HepG2 (cell line): ENCODE measurements around the gene SHC1. TPM values are rescaled to one million over a fixed set of nuclear protein-coding genes. Genes with fewer than 3 reads are reported as not detected.

Experiments used
- BCL3 ChIP-seq: sonication (generic); formaldehyde crosslinking; IDR thresholded peaks from 2 replicates; pipeline ENCODE4 v1.5.1; 2020; ENCODE audit warnings: mild to moderate bottlenecking, missing genetic modification reagents, moderate library complexity
- CENPT ChIP-seq: sonication (generic); formaldehyde crosslinking; IDR thresholded peaks from 2 replicates; pipeline ENCODE4 v1.8.0; 2022; ENCODE audit warnings: low read depth, mild to moderate bottlenecking, moderate library complexity, missing genetic modification reagents
- DNMT3B ChIP-seq: conservative IDR thresholded peaks from 2 replicates; pipeline ENCODE4 v1.6.1; 2016; ENCODE audit warnings: missing biosample characterization, control low read depth
- ELF3 ChIP-seq: IDR thresholded peaks from 2 replicates; pipeline ENCODE4 v1.6.1; 2016; ENCODE audit warnings: missing genetic modification reagents, missing compliant biosample characterization
- EZH2 ChIP-seq: conservative IDR thresholded peaks from 2 replicates; pipeline ENCODE4 v1.6.1; 2012; ENCODE audit warnings: mild to moderate bottlenecking, low read depth, low read length, moderate library complexity
- GABPA ChIP-seq, 2 experiments: IDR thresholded peaks; 2 replicates each; pipeline ENCODE4 v1.6.1; 2011 to 2016; ENCODE audit warnings: low read depth in 2 of 2, low read length in 1 of 2, missing biosample characterization in 1 of 2, missing genetic modification characterization in 1 of 2
- MED13 ChIP-seq: sonication (generic); formaldehyde crosslinking; IDR thresholded peaks from 2 replicates; pipeline ENCODE4 v1.5.0; 2020; ENCODE audit warnings: missing genetic modification reagents
- MIER2 ChIP-seq: IDR thresholded peaks from 2 replicates; pipeline ENCODE4 v1.6.1; 2016; ENCODE audit warnings: missing biosample characterization, missing genetic modification reagents
- PCBP2 ChIP-seq: fragments of 200-400 bp; formaldehyde crosslinking; optimal IDR thresholded peaks from 2 replicates; pipeline ENCODE3; 2018; ENCODE audit warnings: low read length, low read depth; ENCODE audit not compliant: poor library complexity, severe bottlenecking
- PHF8 ChIP-seq: sonication (generic); formaldehyde crosslinking; IDR thresholded peaks from 2 replicates; pipeline ENCODE4 v1.5.0; 2020; ENCODE audit warnings: missing genetic modification reagents
- SP2 ChIP-seq: sonication (generic); formaldehyde crosslinking; IDR thresholded peaks from 2 replicates; pipeline ENCODE4 v1.5.1; 2020; ENCODE audit warnings: mild to moderate bottlenecking, missing genetic modification reagents
- ZNF142 ChIP-seq: sonication (generic); formaldehyde crosslinking; IDR thresholded peaks from 2 replicates; pipeline ENCODE4 v1.4.0; 2020; ENCODE audit warnings: missing genetic modification reagents
- ZNF224 ChIP-seq: sonication (generic); formaldehyde crosslinking; IDR thresholded peaks from 2 replicates; pipeline ENCODE4 v1.5.0; 2020; ENCODE audit warnings: mild to moderate bottlenecking, missing genetic modification reagents
- ZNF33B ChIP-seq: sonication (generic); formaldehyde crosslinking; IDR thresholded peaks from 2 replicates; pipeline ENCODE4 v1.5.1; 2020; ENCODE audit warnings: mild to moderate bottlenecking, missing genetic modification reagents
- ZNF367 ChIP-seq: sonication (generic); formaldehyde crosslinking; IDR thresholded peaks from 2 replicates; pipeline ENCODE4 v1.4.0; 2020; ENCODE audit warnings: missing genetic modification reagents, borderline replicate concordance
- ZNF441 ChIP-seq: sonication (generic); formaldehyde crosslinking; IDR thresholded peaks from 2 replicates; pipeline ENCODE4 v1.7.0; 2021; ENCODE audit warnings: missing genetic modification reagents, borderline replicate concordance
- ZNF761 ChIP-seq: sonication (generic); formaldehyde crosslinking; conservative IDR thresholded peaks from 2 replicates; pipeline ENCODE4 v1.4.0; 2020; ENCODE audit warnings: mild to moderate bottlenecking, missing genetic modification reagents
- polyA plus RNA-seq, 8 experiments: library from polyadenylated mRNA; depleted of rRNA in 3 of 8; stranded (reverse) in 7 of 8; unstranded in 1 of 8; fragments of >200 nt; fragmentation: Illumina TruSeq in 4 of 8; extraction: Trizol in 4 of 8; gene quantifications; 2 replicates each; pipeline versions ENCODE4 v1.2.1 to v1.2.3, GENCODE V29; 2011 to 2016; ENCODE audit warnings: low read depth in 4 of 8, missing spikeins in 1 of 8, mixed read lengths in 1 of 8; ENCODE audit not compliant: insufficient read depth in 1 of 8
- total RNA-seq, 5 experiments: library from RNA; depleted of rRNA; stranded (reverse); fragments of >200 nt; fragmentation: Illumina TruSeq; extraction: Trizol; gene quantifications; 2 replicates each; pipeline ENCODE4 v1.2.3, GENCODE V29; 2016; ENCODE audit warnings: low read depth in 1 of 5
- TF ChIP-seq, protein P1 (sequence below): sonication (generic); formaldehyde crosslinking; IDR thresholded peaks from 2 replicates; pipeline ENCODE4 v1.5.1; 2020; ENCODE audit warnings: mild to moderate bottlenecking, missing genetic modification reagents, moderate library complexity

SHC1 gene
- total and polyA plus RNA-seq, 2 of the 13 experiments (the other 11 are each of a cell fraction or from before 2014, with no cell fraction given) = 52.0 to 137 TPM

DNA sequence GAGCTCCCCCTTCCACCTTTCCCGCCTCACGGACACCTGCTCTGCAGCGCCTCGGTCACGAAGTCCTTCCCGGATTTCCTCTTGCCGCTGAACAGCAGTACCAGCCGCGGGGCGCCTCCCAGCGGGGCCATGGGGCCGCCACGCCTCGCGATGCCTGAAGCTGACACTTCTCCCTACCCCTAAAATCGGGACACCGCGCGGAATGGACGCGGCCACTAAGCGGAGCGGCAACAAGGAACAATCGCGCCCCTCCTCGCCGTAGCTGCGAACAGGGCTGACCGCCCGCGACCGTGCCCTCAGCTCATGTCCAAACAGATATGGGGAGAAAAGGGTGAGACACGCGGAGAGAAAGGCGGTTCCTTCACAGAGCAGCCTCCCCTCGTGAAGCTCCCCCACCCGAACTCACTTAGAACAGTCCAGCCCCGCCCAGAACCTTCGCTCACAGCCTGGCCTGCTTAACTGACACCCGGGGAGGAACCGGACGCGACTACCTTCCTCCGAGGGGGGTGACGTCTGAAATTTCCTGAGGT lies 33.9 kb downstream of the SHC1 start, which contains the start of gene PMVK (continued):
- no peak for TF ChIP-seq EZH2
- TF ChIP-seq PHF8 (CRISPR knock-in tag) = peak; percentile 60
- TF ChIP-seq CENPT (CRISPR knock-in tag) = peak; percentile 99
- peak; percentile 97; the same call in 1 of the 2 replicates for TF ChIP-seq ZNF224 (CRISPR knock-in tag)
- TF ChIP-seq, protein P1, sequence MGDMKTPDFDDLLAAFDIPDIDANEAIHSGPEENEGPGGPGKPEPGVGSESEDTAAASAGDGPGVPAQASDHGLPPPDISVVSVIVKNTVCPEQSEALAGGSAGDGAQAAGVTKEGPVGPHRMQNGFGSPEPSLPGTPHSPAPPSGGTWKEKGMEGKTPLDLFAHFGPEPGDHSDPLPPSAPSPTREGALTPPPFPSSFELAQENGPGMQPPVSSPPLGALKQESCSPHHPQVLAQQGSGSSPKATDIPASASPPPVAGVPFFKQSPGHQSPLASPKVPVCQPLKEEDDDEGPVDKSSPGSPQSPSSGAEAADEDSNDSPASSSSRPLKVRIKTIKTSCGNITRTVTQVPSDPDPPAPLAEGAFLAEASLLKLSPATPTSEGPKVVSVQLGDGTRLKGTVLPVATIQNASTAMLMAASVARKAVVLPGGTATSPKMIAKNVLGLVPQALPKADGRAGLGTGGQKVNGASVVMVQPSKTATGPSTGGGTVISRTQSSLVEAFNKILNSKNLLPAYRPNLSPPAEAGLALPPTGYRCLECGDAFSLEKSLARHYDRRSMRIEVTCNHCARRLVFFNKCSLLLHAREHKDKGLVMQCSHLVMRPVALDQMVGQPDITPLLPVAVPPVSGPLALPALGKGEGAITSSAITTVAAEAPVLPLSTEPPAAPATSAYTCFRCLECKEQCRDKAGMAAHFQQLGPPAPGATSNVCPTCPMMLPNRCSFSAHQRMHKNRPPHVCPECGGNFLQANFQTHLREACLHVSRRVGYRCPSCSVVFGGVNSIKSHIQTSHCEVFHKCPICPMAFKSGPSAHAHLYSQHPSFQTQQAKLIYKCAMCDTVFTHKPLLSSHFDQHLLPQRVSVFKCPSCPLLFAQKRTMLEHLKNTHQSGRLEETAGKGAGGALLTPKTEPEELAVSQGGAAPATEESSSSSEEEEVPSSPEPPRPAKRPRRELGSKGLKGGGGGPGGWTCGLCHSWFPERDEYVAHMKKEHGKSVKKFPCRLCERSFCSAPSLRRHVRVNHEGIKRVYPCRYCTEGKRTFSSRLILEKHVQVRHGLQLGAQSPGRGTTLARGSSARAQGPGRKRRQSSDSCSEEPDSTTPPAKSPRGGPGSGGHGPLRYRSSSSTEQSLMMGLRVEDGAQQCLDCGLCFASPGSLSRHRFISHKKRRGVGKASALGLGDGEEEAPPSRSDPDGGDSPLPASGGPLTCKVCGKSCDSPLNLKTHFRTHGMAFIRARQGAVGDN = peak; percentile 100
- TF ChIP-seq ZNF367 (CRISPR knock-in tag) = no peak; the same call in 1 of the 2 replicates
- peak; percentile 75 for TF ChIP-seq ZNF142 (CRISPR knock-in tag)
- peak; percentile 86 for TF ChIP-seq MIER2 (CRISPR knock-in tag)
- peak; percentile 98 for TF ChIP-seq ZNF441 (CRISPR knock-in tag)
- peak; percentile 86; the same call in 1 of the 2 replicates for TF ChIP-seq DNMT3B (CRISPR knock-in tag)
- peak; percentile 98 for TF ChIP-seq ELF3 (CRISPR knock-in tag)
- TF ChIP-seq BCL3 (CRISPR knock-in tag) = peak; percentile 99
- peak; percentile 98 for TF ChIP-seq ZNF33B (CRISPR knock-in tag)
- TF ChIP-seq SP2 (CRISPR knock-in tag) = 0 out of 2 replicates have a peak, but pooled peaks have one; percentile 40
- peak; percentile 45 for TF ChIP-seq GABPA (IDR thresholded peaks at IDR 0.05; ENCODE audit: low read depth, low read length)
- TF ChIP-seq GABPA (CRISPR knock-in tag; IDR thresholded peaks at IDR 0.05; ENCODE audit: low read depth) = peak; percentile 75
- peak; percentile 99 for TF ChIP-seq ZNF761
- TF ChIP-seq MED13 (CRISPR knock-in tag) = peak; percentile 92; the same call in 1 of the 2 replicates
- TF ChIP-seq PCBP2 = no peak
